ENCODE data around the gene SLC35B2. TPM values are rescaled to one million over a fixed set of nuclear protein-coding genes. Genes with fewer than 3 reads are reported as not detected.

The SLC35B2 gene
- total and polyA plus RNA-seq, 9 of the 15 experiments (the other 6 are each of a cell fraction or from before 2014, with no cell fraction given) = 14.5 to 59.1 (median 47.1) TPM

GRCh38 chr6:44257753-44258324 lies 511 bp upstream of the SLC35B2 start (continued):
- TF ChIP-seq MAFG (tag; conservative IDR thresholded peaks at IDR 0.05) (peak; percentile 66), RBM14 (IDR thresholded peaks at IDR 0.05; ENCODE audit: borderline replicate concordance, insufficient read depth, low read depth, low read length) (no peak), TARDBP (IDR thresholded peaks at IDR 0.05) (no peak), ILF3 (IDR thresholded peaks at IDR 0.05; ENCODE audit: borderline replicate concordance) (no peak), TRIM24 (IDR thresholded peaks at IDR 0.05) (peak in 1 of 2 experiments; percentile 48; a peak in 2 of 4 replicates), CHAMP1 (IDR thresholded peaks at IDR 0.05) (no peak), ZNF583 (CRISPR knock-in tag; IDR thresholded peaks at IDR 0.05) (no peak), ZNF592 (IDR thresholded peaks at IDR 0.05) (peak; percentile 92), SMAD4 (CRISPR knock-in tag; conservative IDR thresholded peaks at IDR 0.05) (no peak), TEAD1 (CRISPR knock-in tag; IDR thresholded peaks at IDR 0.05) (peak in 1 of 2 experiments; percentile 6; a peak in 1 of 4 replicates), HDAC6 (IDR thresholded peaks at IDR 0.05; ENCODE audit: low read depth, low read length) (no peak), SREBF2 (CRISPR knock-in tag; IDR thresholded peaks at IDR 0.05) (no peak), ADNP (tag; IDR thresholded peaks at IDR 0.05) (no peak), CHD1 (IDR thresholded peaks at IDR 0.05; ENCODE audit: low read length) (no peak), HMGN3 (IDR thresholded peaks at IDR 0.05; ENCODE audit: borderline replicate concordance, extremely low read depth, insufficient read length, low read depth, low read length) (no peak), E2F4 (CRISPR knock-in tag; IDR thresholded peaks at IDR 0.05; ENCODE audit: low read depth) (no peak), CHD2 (IDR thresholded peaks at IDR 0.05; ENCODE audit: low read depth, low read length) (no peak), GTF2A2 (tag; IDR thresholded peaks at IDR 0.05) (no peak), RBM39 (optimal IDR thresholded peaks at IDR 0.05; ENCODE audit: low read depth, low read length) (no peak), ZNF785 (CRISPR knock-in tag; IDR thresholded peaks at IDR 0.05) (no peak), ZNF217 (CRISPR knock-in tag; IDR thresholded peaks at IDR 0.05) (no peak), SIX5 (IDR thresholded peaks at IDR 0.05; ENCODE audit: borderline replicate concordance in 1 of 2, insufficient read depth in 1 of 2, low read depth in 1 of 2, low read length in 2 of 2) (no peak), KLF16 (IDR thresholded peaks at IDR 0.05) (no peak)

Data from K562 (cell line).